Hair follicle dermal papilla cell (primary cell): ENCODE data around the gene MAML1. TPM values are rescaled to one million over a fixed set of nuclear protein-coding genes. Genes with fewer than 3 reads are reported as not detected.

Experiments
- small RNA-seq: library from RNA; depleted of rRNA; stranded (forward); fragments of <200 nt; gene quantifications from one replicate; pipeline ENCODE3, GENCODE V24; 2012
- total RNA-seq: library from RNA; depleted of rRNA; stranded (reverse); fragments of >200 nt; gene quantifications from 2 replicates; pipeline ENCODE4 v1.2.3, GENCODE V29; 2012

The MAML1 gene
- 12.9 and 16.2 TPM in 2 replicates for total RNA-seq

GRCh38 chr5:179732412-179732917 is at the start of gene MAML1:
TSS of gene MAML1 (plus strand) at chr5:179732822. CDS start at chr5:179733113, 291 bp downstream.

GRCh38 chr5:179698935-179699615 is 33.5 kb upstream of the MAML1 start, which contains the start of gene CANX:
TSS of gene CANX (plus strand) at chr5:179698967. CDS start at chr5:179705682, 6,715 bp downstream.

GRCh38 chr5:179793468-179794139 is 61.0 kb downstream of the MAML1 start, which contains the start of gene LTC4S:
TSS of gene LTC4S (plus strand) at chr5:179793986. CDS start at chr5:179794081, 95 bp downstream.

GRCh38 chr5:179806250-179807048 is 73.8 kb downstream of the MAML1 start, which contains the start of gene MGAT4B:
TSS of gene MGAT4B (minus strand) at chr5:179806866. CDS start at chr5:179806583, 283 bp downstream.

GRCh38 chr5:179820483-179821297 is 88.1 kb downstream of the MAML1 start, which contains the start of gene SQSTM1:
TSS of gene SQSTM1 (plus strand) at chr5:179820905. CDS start at chr5:179820937, 32 bp downstream.

Small RNA genes lying within 50 kb of the gene (small RNA-seq; reads per million reads assigned to genes)
- not detected for gene MIR1229

Other genes starting within 250 kb of the MAML1 start
- 42.4 and 45.8 TPM in 2 replicates for gene RUFY1, start 182.3 kb upstream of the MAML1 start, total RNA-seq
- gene HNRNPH1, start 109.2 kb upstream of the MAML1 start, total RNA-seq = 234 and 341 TPM in 2 replicates
- not detected in 2 replicates for gene CBY3, start 51.8 kb upstream of the MAML1 start, total RNA-seq
- 551 and 639 TPM in 2 replicates for gene CANX, start 33.9 kb upstream of the MAML1 start, total RNA-seq
- 1.6 and 2.2 TPM in 2 replicates for gene LTC4S, start 61.2 kb downstream of the MAML1 start, total RNA-seq
- gene MGAT4B, start 74.0 kb downstream of the MAML1 start, total RNA-seq = 82.0 and 88.6 TPM in 2 replicates
- gene SQSTM1, start 88.1 kb downstream of the MAML1 start, total RNA-seq = 616 and 684 TPM in 2 replicates
- 7.0 and 10.4 TPM in 2 replicates for gene MRNIP, start 126.0 kb downstream of the MAML1 start, total RNA-seq
- gene TBC1D9B, start 175.1 kb downstream of the MAML1 start, total RNA-seq = 70.9 and 91.5 TPM in 2 replicates